Cardiac fibroblast (primary cell): ENCODE data around the gene MIER3.

ENCODE experiments used
- DNase-seq, 2 donors: peaks; one replicate each; pipeline versions ENCODE4 v3.0.0 to v3.0.0-alpha.2; 2010; ENCODE audit warnings: low read depth in 2 of 2
- H3K4me3 ChIP-seq, 2 donors: replicated peaks in 1 of 2; 1 replicate in 1 of 2; 2 replicates in 1 of 2; pipeline ENCODE4 v1.5.1; 2011; ENCODE audit warnings: low read depth in 2 of 2, low read length in 2 of 2, mild to moderate bottlenecking in 2 of 2, moderate library complexity in 1 of 2
- TF ChIP-seq, protein P1 (sequence below): IDR thresholded peaks from one replicate; pipeline ENCODE4 v1.5.1; 2011; ENCODE audit warnings: low read depth, mild to moderate bottlenecking, low read length, inconsistent platforms

Gene MIER3

DNA sequence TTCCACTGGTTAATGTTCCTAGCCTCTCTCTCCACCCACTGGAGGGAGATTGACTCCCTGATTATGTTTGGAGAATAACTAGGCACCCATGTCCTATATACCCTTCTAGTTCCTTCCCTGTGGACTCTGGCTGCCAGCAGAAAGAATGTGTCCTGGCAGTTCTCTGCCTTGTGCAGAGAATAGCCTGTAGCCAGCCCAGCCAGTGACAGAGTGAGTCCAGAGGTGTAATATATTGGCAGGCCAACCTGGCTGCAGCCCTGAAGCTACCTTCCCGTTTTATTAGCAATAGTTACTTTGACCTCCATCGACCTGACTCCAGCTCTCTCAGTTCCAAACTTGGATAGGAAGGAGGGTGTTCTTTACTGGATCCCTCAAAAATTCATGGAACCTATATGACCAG lies 34.4 kb downstream of the MIER3 start:
- H3K4me3 ChIP-seq, result no peak overlapping the region
- TF ChIP-seq, protein P1, sequence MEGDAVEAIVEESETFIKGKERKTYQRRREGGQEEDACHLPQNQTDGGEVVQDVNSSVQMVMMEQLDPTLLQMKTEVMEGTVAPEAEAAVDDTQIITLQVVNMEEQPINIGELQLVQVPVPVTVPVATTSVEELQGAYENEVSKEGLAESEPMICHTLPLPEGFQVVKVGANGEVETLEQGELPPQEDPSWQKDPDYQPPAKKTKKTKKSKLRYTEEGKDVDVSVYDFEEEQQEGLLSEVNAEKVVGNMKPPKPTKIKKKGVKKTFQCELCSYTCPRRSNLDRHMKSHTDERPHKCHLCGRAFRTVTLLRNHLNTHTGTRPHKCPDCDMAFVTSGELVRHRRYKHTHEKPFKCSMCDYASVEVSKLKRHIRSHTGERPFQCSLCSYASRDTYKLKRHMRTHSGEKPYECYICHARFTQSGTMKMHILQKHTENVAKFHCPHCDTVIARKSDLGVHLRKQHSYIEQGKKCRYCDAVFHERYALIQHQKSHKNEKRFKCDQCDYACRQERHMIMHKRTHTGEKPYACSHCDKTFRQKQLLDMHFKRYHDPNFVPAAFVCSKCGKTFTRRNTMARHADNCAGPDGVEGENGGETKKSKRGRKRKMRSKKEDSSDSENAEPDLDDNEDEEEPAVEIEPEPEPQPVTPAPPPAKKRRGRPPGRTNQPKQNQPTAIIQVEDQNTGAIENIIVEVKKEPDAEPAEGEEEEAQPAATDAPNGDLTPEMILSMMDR, result no peak
- DNase-seq, result no peak

DNA sequence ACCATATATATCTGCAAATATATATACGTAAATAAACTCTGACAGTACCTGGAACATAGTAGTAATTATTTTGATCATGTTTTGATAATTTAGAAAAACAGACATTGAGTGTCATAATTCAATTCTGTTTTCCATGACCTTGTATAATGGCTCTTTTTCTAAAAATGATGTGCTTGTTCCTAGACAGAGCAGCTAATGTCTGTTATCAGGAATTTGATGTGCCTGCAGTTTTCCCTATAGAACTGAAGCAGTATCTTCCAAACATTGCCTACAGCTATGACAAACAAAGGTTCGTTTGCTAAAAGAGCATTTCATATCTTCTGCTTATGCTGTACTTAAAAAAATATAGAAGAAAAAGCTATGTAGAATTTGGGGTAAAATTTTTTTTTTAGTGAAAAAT lies 37.2 kb downstream of the MIER3 start:
- no peak overlapping the region for H3K4me3 ChIP-seq
- no peak for DNase-seq
- TF ChIP-seq, protein P1, result no peak

DNA sequence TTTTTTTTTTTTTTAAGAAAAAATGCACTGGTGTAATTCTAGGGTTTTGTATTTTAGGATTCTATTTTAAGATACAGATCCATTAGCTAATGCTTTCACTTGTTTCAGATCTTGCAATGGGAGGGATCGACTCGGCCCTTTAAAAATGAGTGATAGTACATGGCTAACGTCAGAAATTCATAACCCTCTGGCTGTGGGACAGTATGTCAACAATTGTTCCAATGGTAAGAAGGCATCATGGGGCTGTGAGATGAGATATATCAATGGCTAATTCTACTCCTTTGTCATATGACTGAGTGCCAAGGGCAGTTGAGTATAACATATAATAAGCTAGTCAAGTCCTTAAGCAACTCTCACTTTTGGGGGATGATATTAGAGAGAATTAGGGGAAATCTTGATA lies 38.2 kb downstream of the MIER3 start:
- DNase-seq, result no peak
- TF ChIP-seq, protein P1, result no peak
- H3K4me3 ChIP-seq, result no peak overlapping the region

DNA sequence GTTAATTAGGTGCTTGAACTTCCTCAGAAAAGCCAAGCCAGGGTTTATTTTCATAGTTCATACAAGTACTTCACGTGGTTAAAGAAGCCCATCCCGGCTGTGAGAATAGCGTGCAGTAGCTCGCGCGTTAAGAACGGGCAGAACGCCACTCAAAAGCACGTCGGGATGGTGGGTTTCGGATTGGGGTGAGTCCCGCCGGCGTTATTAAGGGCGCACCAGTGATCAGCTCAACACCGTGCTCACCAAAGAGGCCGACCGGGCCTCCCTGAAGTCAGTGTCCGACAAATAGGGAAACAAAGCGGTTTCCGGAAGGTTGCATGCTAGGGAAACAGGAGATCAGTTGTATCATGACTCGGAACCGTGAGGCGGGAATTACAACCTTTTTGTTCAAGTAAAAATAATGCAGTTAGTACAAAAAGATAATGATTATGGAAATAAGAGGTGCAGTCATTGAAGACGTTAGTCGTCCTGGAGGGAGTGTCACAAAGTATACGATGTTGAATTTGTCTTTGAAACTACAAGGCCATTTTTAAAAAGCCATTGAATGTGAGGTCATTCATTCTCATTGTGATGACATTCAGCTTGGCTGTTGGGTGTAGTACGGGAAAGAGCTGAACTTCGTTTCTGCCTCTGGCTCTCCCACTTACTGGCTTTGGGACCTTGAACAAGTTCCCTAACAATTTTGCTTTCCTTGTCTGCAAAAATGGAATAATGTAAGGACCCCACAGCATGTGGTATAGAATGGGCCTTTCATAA lies 41.5 kb downstream of the MIER3 start:
- TF ChIP-seq, protein P1, result no peak
- peak overlapping the region; percentile 57 for H3K4me3 ChIP-seq
- no peak for DNase-seq

DNA sequence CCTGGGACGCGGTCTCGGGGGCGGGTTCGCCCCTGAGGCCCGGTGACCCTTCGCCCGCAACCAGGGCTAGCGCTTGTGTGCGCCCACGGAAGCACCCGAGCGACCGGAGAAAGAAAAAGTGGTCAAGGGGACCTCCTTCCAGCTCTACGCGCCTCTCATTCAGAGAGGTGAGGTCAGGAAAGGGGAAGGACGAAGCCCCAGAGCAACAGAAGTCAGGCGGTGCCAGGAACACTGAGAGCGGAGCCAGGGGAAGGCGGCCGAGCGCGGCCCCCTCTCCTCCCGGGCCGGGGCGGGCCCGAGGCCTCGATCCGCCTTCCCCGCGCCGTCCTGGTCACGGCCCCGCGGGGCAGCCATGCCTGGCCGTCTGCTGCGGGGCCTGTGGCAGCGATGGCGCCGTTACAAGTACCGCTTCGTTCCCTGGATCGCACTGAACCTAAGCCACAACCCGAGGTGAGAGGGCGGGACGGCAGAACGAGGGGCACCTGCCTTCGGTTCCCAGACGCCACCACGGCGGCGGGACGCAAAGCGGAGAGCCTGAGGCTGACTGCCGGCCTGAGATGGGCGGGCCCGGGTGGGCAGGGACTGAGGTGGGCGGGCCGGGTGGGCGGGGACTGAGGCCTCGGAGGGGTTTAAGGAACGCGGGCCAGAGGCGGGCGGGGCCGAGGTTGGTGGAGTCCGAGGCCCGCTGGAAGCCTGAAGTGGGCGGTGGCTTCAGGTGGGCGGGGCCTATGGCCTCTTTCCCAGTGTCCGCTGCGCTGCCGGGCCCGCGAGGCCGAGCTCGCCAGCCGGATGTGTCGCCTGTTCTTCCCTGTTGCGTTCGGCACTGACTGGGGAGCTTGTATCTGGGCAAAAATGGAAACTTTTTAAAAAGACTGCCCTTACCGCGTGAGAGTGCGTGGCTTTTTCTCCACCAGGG lies 42.4 kb downstream of the MIER3 start, which contains the start of gene SETD9:
Gene SETD9 (plus strand): TSS at position 303 of the 916 bp plus-strand sequence. CDS start 50 bp downstream, at position 353.
- peak; percentile 98 for DNase-seq
- peak within 1 kb of the TSS; percentile 64 to 76 for H3K4me3 ChIP-seq
- TF ChIP-seq, protein P1, result no peak

DNA sequence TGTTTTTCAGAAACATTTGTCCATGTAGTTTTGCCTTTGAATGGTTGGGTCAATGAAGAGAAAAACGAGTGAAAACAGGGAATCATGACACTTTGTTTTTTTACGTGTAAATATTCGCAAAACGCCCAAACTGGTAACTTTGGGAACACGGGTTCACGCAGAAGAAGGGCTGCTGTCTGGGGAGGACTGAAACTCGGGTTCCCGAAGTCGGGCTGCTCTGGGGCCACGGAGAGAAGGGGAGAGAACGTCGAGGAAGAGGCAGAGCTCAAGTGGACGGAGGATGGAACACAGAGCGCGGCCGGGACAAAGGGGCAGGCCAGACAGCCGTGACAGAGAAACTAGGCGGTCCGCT lies 43.0 kb downstream of the MIER3 start:
- H3K4me3 ChIP-seq, result peak overlapping the region; percentile 64 to 76
- no peak for DNase-seq
- TF ChIP-seq, protein P1, result no peak
